ENCODE results near the gene RANBP10. TPM values are rescaled to one million over a fixed set of nuclear protein-coding genes. Genes with fewer than 3 reads are reported as not detected.

RANBP10 gene
- total and polyA plus RNA-seq, 4 donors, result 9.8 to 15.5 (median 13.8) TPM

DNA sequence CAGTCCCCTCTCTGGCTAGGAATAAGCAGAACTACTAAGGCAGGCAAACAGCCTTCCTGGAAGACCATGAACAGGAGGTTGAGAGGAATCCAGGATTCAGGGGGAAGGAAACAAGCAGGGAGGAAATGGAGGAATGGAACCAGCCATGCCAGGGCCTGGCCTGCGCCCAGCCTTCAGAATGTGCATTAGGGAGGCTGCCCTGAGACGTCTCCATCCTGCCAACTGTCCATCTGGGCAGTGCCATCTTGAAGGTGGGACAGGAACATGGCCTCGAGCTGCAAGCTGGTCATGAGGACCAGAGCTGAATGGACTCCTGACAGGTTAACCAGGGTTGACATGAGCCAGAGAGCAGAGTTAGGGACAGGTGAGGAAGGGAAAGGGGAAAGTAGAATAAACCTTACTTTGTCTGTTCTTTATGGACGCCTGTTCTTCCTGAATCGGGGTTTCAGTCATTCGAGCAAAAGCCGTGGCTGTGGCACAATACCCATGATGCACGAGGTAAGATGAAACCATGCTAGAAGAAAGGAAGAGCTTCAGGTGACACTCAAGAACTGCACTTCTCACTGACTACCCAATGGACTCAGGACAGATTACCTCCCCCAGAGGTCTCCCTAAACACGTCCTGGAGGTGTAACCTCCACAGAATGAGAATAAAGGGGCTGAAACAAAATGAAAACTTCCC lies 75.1 kb downstream of the RANBP10 start:
- Histone ChIP-seq H3K36me3 (ENCODE audit: control insufficient read depth in 4 of 4, insufficient read depth in 3 of 4, low read depth in 1 of 4, low read length in 3 of 4) (peaks cover 16 to 48% (median 37%) of the 10 kb centered on the region in 4 donors), H3K27me3 (ENCODE audit: control insufficient read depth in 4 of 4, insufficient read depth in 4 of 4, low read length in 3 of 4) (no peaks in the 10 kb centered on the region), H3K9me3 (ENCODE audit: control insufficient read depth in 4 of 4, low read length in 3 of 4) (no peaks in the 10 kb centered on the region), H3K27ac (ENCODE audit: low read depth in 1 of 2, low read length in 2 of 2) (peak overlapping the region; percentile 40 to 48), H3K9ac (ENCODE audit: low read depth in 1 of 2, low read length in 2 of 2) (no peak overlapping the region), H3K4me1 (ENCODE audit: control insufficient read depth in 4 of 4, insufficient read depth in 4 of 4, low read length in 3 of 4) (peaks cover 6 to 37% (median 21%) of the 10 kb centered on the region in 4 donors), H3K4me3 (ENCODE audit: low read depth in 1 of 3, low read length in 3 of 3) (no peak overlapping the region)
- no peak for TF ChIP-seq TAF1 (conservative IDR thresholded peaks at IDR 0.05)
- TF ChIP-seq GABPA (IDR thresholded peaks at IDR 0.05 in 1 of 2, conservative IDR thresholded peaks at IDR 0.05 in 1 of 2), result no peak
- TF ChIP-seq ATF3 (IDR thresholded peaks at IDR 0.05), result no peak
- TF ChIP-seq HNF4G (IDR thresholded peaks at IDR 0.05), result no peak
- no peak for TF ChIP-seq YY1 (IDR thresholded peaks at IDR 0.05)
- TF ChIP-seq JUND (IDR thresholded peaks at IDR 0.05), result no peak
- 94% methylated on average over 9 of the region's 9 CpGs for WGBS
- DNase-seq (ENCODE audit: low spot score), result no peak

GRCh38 chr16:67730326-67730725 lies 76.0 kb downstream of the RANBP10 start:
- Histone ChIP-seq H3K4me3 (ENCODE audit: low read depth in 1 of 3, low read length in 3 of 3) (no peak overlapping the region), H3K27me3 (ENCODE audit: control insufficient read depth in 4 of 4, insufficient read depth in 4 of 4, low read length in 3 of 4) (no peaks in the 10 kb centered on the region), H3K9me3 (ENCODE audit: control insufficient read depth in 4 of 4, low read length in 3 of 4) (no peaks in the 10 kb centered on the region), H3K36me3 (ENCODE audit: control insufficient read depth in 4 of 4, insufficient read depth in 3 of 4, low read depth in 1 of 4, low read length in 3 of 4) (peaks cover 16 to 48% (median 36%) of the 10 kb centered on the region in 4 donors), H3K27ac (ENCODE audit: low read depth in 1 of 2, low read length in 2 of 2) (no peak overlapping the region), H3K9ac (ENCODE audit: low read depth in 1 of 2, low read length in 2 of 2) (no peak overlapping the region), H3K4me1 (ENCODE audit: control insufficient read depth in 4 of 4, insufficient read depth in 4 of 4, low read length in 3 of 4) (peaks cover 11 to 41% (median 27%) of the 10 kb centered on the region in 4 donors)
- no peak for TF ChIP-seq NR2F2 (IDR thresholded peaks at IDR 0.05)
- TF ChIP-seq FOXA2 (IDR thresholded peaks at IDR 0.05), result no peak
- no peak for TF ChIP-seq JUND (IDR thresholded peaks at IDR 0.05)
- no peak for TF ChIP-seq TAF1 (conservative IDR thresholded peaks at IDR 0.05)
- TF ChIP-seq EGR1 (IDR thresholded peaks at IDR 0.05; ENCODE audit: low read depth in 2 of 2), result no peak
- no peak for TF ChIP-seq FOXA1 (IDR thresholded peaks at IDR 0.05)
- no peak for TF ChIP-seq HNF4A (conservative IDR thresholded peaks at IDR 0.05)
- no peak for TF ChIP-seq REST (IDR thresholded peaks at IDR 0.05)
- TF ChIP-seq CTCF (IDR thresholded peaks at IDR 0.05; ENCODE audit: low read depth, low read length, missing input control), result no peak
- no peak for TF ChIP-seq GABPA (IDR thresholded peaks at IDR 0.05 in 1 of 2, conservative IDR thresholded peaks at IDR 0.05 in 1 of 2)
- no peak for TF ChIP-seq RAD21 (IDR thresholded peaks at IDR 0.05)
- no peak for TF ChIP-seq ZBTB33 (IDR thresholded peaks at IDR 0.05)
- TF ChIP-seq SP1 (IDR thresholded peaks at IDR 0.05), result no peak
- no peak for DNase-seq (ENCODE audit: low spot score)
- 98% methylated on average over 6 of the region's 6 CpGs for WGBS

Data from liver (tissue), 9 donors.